Measurements from ENCODE around the gene ABCD1.
A peak's percentile ranks its signal among the peaks of the same experiment; 100 is the strongest.

Gene ABCD1

DNA sequence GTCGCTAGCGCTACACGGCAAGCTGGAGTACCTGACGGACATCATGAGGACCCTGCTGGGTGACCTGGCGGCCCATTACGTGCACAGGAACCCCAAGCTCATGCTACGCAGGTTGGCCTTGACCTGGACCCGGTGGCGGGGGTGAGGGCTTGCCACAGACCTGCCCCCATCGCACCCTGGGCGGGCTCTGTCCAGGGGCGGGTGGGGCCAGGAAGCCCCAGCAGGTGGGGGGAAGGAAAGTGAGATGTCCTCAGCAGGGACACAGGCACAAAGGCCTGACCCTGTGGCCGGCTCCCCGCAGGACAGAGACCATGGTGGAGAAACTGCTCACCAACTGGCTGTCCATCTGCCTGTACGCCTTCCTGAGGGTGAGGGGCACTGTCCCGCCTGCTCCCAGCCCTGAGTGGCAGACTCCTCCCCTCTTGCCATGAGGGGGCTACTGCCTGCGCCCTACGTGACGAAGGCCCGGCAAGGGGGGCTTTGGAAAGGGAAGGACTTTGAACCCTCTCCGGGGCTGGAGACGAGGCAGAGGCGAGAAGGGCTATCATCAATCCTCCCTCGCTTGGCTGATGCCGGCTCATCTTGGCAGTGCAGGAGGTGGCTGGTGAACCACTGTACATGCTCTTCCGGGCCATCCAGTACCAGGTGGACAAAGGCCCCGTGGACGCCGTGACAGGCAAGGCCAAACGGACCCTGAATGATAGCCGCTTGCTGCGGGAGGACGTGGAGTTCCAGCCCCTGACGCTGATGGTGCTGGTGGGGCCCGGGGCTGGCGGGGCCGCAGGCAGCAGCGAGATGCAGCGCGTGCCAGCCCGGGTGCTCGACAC lies 50.9 kb downstream of the ABCD1 start:
- no peak for DNase-seq

DNA sequence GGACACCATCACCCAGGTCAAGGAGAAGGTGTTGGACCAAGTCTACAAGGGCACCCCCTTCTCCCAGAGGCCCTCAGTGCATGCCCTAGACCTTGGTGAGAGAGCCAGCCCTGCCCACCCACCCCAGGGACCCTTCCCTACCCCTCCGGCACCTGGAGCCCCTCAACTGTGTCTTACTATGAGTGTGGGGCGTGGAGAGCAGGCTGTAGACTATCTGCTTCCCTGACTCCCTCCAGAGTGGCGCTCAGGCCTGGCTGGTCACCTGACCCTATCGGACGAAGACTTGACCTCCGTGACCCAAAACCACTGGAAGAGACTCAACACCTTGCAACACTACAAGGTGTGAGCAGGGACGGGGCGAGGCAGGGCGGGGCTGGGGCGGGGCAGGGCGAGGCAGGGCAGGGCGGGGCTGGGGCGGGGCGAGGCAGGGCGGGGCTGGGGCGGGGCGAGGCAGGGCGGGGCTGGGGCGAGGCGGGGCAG lies 51.5 kb downstream of the ABCD1 start:
- no peak for DNase-seq

DNA sequence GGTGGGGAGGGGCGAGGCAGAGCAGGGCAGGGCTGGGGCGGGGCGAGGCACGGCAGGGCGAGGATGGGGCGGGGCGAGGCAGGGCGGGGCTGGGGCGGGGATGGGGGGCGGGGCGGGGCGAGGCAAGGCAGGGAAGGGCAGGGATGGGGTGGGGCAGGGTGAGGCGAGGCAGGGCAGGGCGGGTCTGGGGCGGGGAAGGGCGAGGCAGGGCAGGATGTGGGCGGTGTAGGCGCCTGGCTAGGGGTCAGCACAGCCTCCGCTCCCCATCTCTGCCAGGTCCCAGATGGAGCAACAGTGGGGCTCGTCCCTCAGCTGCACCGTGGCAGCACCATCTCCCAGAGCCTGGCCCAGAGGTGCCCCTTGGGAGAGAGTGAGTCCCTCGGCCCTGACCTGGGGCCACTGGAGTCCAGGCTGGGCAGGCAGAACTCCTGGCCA lies 52.0 kb downstream of the ABCD1 start:
- DNase-seq = no peak

DNA sequence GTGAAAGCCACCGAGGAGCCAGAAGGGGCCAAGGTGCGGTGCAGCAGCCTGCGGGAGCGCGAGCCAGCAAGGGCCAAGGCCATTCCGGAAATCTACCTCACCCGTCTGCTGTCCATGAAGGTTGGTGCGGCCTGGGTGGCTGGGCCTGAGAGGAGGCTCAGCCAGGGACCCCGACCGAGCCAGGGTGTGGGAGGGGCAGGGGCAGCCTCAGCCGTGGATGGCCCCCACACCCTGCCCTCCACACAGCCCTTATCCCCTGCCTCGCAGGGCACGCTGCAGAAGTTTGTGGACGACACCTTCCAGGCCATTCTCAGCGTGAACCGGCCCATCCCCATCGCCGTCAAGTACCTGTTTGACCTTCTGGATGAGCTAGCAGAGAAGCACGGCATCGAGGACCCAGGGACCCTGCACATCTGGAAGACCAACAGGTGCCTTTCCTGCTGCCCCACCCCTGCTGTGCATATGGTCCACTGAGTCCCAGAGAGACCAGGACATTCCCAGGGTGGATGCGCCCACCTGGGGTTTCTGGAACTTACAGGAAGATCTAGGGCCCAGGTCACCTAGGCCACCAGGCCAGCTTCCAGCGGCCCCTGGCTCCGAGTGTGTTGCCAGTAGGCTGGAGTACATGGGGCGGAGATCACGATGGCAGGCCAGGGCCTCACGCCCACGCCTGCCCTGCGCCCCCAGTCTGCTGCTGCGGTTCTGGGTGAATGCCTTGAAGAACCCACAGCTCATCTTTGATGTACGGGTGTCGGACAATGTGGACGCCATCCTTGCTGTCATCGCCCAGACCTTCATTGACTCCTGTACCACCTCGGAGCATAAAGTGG lies 52.8 kb downstream of the ABCD1 start:
- no peak for DNase-seq

DNA sequence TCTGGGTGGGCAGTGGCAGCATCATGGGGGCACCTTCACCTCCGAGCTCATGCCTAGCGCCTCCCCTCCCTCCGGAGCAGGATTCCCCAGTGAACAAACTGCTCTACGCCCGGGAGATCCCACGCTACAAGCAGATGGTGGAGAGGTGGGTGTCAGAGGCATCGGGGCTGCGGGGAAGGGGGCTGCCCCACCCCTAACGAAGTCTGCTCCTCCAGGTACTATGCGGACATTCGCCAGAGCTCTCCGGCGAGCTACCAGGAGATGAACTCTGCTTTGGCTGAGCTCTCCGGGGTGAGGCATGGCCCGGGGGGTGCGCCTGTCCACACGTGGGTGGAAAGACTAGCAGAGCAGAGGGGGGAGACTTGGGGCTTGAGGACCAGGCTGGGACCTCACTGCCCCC lies 53.5 kb downstream of the ABCD1 start:
- DNase-seq = no peak

DNA sequence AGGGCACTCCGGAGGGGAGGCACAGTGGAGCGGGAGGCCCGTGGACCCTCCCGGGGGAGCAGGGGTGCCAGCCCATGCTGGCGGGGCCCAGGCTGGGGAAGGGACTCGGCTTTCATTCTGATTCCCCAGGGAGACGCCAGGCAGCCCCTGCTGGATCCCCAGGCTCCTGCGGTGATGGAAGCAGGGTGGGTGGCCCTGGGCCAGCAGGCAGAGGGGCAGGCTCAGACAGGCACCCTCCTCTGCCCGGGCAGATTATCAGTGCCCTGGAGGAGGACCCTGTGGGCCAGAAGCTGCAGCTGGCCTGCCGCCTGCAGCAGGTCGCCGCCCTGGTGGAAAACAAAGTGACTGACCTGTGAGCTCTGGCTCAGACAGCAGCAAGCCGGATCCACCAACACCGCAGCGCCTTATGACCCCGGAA lies 54.0 kb downstream of the ABCD1 start:
- DNase-seq = no peak

DNA sequence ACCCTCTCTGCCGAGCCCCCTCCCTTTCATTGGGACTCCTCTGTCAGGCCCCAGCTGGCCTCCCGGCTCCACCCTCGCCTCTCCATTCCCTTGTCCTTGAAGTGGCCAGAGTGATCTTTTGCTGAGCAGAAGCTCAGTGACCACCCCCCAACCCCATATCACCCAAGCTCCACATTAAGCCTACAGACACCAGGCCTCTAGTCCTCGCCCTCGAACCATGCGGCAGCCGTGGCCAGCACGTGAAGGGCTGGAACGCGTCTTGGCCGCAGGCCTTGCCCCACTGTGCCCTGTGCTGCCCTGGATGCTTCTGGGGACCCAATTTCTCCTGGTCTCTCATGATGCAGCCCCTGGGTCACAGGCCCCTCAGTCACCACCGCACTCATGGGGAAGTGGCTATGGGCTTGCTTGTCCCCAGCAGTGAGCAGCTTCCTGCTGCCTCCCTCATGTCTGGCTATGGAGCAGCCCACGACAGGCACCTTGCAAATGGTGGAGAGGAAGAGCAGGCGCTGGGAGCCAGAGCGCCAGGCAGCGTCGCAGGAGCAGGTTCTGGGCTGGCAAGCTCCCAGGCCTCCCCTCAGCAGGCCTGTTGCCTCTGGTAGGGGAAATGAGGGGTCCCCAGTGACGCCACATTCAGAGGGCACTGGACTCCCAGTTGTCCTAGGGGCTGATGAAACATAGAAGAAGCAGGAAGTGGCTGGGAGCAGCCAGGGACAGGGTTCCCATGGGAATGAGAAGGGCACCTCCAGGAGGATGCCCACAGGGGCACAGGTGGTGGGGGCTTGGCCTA lies 55.4 kb downstream of the ABCD1 start:
- DNase-seq = no peak

DNA sequence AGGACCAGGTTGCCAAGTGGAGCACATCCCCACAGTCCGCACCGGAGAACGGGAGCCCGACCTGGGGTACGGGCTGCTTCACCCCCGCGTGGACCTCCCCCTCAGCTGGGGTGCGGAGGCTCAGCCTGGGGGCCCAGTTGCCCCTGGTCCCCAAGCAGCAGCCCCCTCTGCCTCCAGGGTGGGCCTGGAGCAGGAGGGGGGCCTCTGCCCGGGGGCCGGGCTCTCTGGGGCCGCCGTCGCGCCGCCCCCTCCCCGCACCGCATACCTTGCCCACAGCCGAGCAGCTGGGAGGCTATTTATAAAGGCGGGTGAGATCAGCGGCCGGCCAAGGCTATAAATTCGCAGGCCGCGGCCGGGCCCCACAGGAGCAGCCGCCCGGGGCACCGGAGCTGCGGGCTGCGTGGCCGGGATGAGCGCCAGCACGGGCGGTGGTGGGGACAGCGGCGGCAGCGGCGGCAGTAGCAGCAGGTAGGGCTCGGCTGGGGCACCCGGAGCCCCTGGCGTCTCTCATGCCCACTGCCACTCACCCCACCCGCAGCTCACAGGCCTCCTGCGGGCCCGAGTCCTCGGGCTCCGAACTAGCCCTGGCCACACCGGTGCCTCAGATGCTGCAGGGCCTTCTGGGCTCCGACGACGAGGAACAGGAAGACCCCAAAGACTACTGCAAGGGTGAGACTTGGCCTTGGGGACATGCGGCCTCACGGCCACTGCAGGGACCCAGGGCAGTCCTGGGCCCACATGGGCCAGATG lies 56.2 kb downstream of the ABCD1 start, which contains the start of gene SRPK3:
Gene SRPK3, plus strand, starts transcription at position 364 of the 750 bp plus-strand sequence. Its CDS starts 46 bp downstream, at position 410.
- no peak for DNase-seq

DNA sequence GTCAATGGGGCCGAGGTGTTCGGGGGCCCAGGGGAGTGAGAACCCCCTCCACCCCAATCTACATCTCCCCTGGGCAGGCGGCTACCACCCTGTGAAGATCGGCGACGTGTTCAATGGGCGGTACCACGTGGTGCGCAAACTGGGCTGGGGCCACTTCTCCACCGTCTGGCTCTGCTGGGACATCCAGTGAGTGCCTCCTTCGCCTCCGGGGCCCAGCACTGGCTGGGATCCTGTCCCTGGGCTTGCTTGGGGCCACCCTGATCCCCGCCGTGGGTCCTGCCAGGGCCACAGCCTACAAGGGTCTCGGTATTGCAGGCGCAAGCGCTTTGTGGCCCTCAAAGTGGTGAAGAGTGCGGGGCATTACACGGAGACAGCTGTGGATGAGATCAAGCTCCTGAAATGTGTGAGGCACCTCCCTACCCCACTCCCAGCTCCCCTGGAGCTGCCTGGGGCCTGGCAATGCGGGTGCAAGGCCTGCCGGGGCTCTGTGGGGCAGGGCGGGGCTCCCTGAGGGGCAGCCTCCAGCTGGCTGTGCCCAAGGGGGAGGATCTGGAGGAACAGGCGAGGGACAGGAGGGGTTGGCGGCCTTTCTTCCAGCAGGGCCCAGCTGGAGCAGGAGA lies 56.9 kb downstream of the ABCD1 start:
- no peak for DNase-seq

DNA sequence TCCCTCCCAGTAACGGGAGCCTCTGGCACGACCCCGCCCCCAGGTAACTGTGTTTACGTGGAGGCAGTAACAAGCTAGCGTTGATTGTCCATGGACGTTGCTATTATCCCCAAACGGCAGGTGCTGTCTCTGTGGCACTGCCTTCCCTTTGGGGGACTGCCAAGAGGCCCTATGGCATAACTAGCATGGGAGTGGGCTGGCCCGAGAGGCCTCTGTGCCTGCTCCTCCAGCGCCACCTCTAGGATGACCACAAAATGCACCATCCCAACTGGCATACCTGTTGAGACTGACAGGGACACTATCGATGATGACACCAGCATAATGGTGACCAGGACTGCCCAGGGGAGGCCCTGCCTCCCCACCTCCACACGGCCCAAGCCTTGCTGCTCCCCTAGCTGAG lies 57.7 kb downstream of the ABCD1 start:
- peak; percentile 68 for DNase-seq

DNA sequence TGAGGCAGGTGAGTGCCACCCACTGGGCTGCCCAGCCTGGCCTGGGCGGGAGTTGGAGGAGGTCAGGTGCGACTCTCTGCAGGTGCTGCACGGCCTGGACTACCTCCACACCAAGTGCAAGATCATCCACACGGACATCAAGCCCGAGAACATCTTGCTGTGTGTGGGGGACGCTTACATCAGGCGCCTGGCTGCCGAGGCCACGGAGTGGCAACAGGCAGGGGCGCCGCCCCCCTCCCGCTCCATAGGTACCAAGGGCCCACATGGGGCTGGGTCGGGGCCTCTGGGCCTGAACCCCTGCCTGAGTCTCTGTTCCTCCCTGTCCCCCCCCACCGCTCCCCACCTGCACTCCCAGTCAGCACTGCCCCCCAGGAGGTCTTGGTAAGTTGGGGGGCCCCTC lies 58.2 kb downstream of the ABCD1 start:
- no peak for DNase-seq

DNA sequence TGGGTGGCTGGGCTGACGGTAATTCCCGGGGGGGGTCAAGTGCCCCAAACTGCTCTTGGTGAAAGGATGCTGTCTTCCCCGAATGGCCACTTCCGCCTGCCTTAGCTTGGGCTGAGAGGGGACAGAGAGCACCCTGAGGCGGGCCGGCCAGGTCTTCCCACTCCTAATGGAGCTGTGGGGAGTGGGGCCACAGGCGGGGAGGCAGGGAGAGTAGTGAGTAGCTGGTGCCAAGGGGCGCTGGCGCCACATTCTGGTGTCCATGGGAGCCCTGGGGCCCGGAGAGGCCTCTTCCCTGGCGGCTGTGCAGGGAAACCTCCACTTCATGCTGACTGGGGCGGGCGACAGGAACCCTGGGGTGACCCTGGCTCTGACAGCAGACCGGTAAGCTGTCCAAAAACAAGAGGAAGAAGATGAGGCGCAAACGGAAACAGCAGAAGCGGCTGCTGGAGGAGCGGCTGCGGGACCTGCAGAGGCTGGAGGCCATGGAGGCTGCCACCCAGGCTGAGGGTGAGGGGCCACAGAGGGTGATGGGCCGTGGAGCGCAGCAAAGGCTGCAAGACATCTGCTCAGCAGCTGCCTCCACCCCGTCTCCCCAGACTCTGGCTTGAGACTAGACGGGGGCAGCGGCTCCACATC lies 58.8 kb downstream of the ABCD1 start:
- DNase-seq = no peak

DNA sequence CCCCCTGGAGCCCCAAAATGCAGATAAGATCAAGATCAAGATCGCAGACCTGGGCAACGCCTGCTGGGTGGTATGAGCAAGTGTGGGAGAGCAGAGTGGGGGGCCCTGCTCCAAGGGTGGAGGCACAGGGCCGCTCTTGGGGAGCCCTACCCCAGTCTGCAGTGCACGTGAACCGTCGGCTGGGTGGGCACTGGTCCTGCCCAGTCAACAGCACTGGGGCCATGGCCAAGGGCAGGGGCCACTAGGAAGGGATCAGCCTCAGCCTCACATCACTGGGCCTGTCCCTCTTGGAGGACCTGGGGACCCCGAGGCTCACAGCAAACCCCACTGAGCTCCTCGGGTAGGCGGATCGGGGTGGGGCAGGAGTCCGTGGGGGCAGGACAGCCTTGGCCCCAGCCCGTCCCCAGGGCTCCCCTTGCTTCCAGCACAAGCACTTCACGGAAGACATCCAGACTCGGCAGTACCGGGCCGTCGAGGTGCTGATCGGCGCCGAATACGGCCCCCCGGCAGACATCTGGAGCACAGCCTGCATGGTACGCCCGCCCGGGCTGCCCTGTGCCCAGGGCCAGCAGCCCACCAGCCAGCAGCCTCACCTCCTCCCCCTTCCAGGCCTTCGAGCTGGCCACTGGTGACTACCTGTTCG lies 59.8 kb downstream of the ABCD1 start:
- DNase-seq = no peak

DNA sequence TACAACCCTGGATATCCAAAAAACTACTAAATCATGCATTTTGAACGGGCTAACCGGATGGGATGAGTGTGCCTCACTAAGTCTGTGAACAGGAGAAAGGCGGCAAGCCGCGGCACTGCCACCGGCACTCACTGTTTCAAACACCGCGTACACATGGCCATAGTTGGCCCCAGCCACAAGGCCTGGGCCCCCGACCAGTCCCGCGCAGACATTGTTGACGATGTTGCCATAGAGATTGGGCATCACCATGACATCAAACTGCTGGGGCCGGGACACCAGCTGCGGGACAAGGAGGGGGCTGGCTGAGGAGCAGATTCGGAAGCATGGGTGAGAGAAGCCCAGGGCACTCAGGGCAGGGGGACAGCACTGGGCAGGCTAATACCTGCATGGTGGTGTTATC lies 62.0 kb downstream of the ABCD1 start:
- no peak for DNase-seq

DNA sequence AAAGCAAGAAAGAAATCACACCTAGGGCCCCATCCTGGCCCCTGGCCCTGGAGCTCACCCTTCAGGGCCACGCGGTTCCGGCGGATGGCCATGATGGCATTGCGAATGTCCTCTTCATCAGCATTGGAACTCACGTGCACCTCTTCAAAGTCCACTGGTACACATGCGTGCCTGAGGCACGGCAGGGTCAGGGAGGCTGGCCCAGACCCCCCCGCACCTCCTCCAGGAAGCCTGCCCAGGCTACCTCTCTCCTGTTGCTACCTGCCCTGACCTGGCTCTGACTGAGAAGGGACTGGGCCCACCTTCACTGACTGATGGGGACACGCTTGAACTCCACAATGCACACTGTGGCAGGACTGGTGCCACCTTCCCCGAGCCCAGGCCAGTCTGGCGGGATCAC lies 65.0 kb downstream of the ABCD1 start:
- DNase-seq = no peak

DNA sequence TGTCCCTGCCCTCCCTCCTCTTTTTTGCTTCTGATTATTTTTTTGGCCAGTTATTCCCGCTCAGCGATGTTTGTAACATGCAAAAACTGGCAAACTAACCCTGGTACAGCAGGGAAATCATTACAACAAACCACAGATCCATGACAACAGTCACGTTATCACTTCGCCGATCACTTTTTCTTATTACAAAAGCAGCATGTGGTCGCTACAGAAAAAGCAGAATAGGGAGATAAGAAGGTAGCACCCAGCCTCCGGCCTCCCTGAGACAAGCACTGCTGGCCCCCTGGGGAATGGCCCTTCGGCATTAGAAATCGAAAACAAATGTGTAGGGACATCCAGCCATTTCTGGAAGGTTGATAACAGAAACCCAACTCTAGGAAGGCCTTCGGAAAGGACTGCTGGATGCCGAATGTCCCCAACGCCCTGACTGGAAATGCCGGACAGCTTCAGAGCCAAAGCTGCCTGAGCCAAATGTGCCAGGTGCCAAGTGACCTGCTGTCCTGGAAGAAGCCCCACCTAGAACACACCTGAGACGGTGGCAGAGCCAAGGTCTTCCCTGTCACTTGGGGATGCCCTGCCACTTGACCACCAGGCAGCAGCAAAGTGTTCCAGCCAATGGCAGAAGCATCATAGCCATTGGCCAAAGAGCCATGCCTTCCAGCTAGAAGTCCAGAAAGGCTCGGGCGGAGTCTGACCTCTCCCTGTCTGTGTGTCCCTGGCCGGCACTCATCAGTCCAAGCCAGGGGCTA lies 66.6 kb downstream of the ABCD1 start:
- no peak for DNase-seq

DNA sequence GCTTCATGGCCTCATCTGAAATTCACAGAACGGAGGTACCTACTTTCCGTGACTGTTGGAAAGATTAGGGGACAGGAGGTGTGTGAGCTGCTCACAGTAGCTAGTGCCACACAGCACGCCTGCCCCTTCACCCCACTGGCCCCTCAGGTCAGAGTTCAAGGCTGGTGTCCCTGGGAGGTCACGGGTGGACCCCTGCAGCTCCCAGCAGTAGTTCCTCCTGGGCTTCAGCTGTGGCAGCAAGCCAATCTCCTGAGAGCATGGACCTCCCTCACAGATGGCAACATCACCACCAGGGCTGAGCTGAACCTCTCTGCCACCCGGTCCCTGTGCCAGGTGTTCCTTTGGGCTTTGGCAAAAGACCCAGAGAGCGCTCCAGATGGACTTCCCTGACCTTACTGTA lies 67.7 kb downstream of the ABCD1 start:
- DNase-seq = no peak

DNA sequence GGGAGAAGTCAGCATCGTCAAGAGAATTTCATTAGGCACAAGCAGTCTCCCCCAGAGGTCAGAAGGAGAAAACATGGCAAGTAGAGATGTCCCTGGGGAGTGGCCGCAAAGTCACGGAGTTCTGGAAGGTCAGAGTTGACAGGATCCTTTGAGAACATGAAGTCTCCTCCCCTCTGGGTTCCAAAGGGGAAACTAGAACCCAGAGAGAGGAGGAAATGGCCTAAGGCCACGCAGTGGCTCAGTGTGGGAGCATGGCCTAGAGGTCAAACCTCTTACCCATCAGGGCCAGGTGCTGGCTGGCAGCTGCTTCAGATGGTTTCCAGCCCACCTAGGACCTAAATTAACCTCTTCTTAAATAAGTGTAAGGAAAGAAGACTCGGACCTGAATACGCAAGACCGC lies 68.6 kb downstream of the ABCD1 start:
- no peak for DNase-seq

All from SHP77 treated with DMSO at 0.1 percent for 48 hours (cell line).